H1 (cell line): ENCODE results near the gene TRIM59.

Experiments used
- EZH2 ChIP-seq: fragments of 200-600 bp; sonication (generic); IDR thresholded peaks from 2 replicates; pipeline ENCODE4 v1.7.1; 2012; ENCODE audit warnings: low read depth, mild to moderate bottlenecking, moderate library complexity, low read length, inconsistent platforms; ENCODE audit not compliant: severe bottlenecking
- TBP ChIP-seq: IDR thresholded peaks from 2 replicates; pipeline ENCODE4 v1.6.1; 2011; ENCODE audit warnings: low read depth, low read length, improper control_type of control experiment
- YY1 ChIP-seq: IDR thresholded peaks from 2 replicates; pipeline ENCODE4 v1.6.1; 2011; ENCODE audit warnings: low read depth, mild to moderate bottlenecking, low read length

GRCh38 chr3:160477750-160478149 lies 28.2 kb upstream of the TRIM59 start:
- TF ChIP-seq EZH2 (no peak), TBP (no peak), YY1 (no peak)
